Measurements from ENCODE around the gene ST8SIA4.

ST8SIA4 gene

DNA sequence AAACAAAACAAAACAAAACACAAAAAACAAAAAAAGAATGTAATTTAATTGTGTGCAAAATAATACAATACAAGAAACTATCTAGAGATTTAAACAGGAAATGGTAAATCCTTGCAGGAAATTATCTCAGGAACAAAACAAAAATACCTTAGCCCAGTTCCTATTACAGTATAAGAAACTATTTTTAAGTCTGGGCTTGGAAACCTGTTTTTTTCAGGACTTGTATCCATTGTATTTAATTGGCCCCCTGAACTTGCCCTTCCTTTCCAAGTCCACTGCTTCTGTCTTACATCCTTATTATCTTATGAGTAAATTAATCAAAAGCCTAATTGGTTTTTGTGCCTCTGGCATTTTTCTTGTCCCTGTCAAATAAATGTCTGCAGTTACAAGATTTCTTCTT is 48.5 kb downstream of the ST8SIA4 start:
- TF ChIP-seq EGR1 (IDR thresholded peaks at IDR 0.05) (no peak), FOXM1 (IDR thresholded peaks at IDR 0.05; ENCODE audit: borderline replicate concordance, low read depth) (no peak), RAD21 (IDR thresholded peaks at IDR 0.05; ENCODE audit: low read depth) (no peak), EP300 (IDR thresholded peaks at IDR 0.05; ENCODE audit: borderline replicate concordance) (no peak), TCF12 (IDR thresholded peaks at IDR 0.05; ENCODE audit: low read depth) (no peak)
- TF ChIP-seq, protein P1, sequence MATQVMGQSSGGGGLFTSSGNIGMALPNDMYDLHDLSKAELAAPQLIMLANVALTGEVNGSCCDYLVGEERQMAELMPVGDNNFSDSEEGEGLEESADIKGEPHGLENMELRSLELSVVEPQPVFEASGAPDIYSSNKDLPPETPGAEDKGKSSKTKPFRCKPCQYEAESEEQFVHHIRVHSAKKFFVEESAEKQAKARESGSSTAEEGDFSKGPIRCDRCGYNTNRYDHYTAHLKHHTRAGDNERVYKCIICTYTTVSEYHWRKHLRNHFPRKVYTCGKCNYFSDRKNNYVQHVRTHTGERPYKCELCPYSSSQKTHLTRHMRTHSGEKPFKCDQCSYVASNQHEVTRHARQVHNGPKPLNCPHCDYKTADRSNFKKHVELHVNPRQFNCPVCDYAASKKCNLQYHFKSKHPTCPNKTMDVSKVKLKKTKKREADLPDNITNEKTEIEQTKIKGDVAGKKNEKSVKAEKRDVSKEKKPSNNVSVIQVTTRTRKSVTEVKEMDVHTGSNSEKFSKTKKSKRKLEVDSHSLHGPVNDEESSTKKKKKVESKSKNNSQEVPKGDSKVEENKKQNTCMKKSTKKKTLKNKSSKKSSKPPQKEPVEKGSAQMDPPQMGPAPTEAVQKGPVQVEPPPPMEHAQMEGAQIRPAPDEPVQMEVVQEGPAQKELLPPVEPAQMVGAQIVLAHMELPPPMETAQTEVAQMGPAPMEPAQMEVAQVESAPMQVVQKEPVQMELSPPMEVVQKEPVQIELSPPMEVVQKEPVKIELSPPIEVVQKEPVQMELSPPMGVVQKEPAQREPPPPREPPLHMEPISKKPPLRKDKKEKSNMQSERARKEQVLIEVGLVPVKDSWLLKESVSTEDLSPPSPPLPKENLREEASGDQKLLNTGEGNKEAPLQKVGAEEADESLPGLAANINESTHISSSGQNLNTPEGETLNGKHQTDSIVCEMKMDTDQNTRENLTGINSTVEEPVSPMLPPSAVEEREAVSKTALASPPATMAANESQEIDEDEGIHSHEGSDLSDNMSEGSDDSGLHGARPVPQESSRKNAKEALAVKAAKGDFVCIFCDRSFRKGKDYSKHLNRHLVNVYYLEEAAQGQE (IDR thresholded peaks at IDR 0.05; ENCODE audit: low read depth): no peak
- TF ChIP-seq, protein P2, sequence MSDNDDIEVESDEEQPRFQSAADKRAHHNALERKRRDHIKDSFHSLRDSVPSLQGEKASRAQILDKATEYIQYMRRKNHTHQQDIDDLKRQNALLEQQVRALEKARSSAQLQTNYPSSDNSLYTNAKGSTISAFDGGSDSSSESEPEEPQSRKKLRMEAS (IDR thresholded peaks at IDR 0.05): no peak

DNA sequence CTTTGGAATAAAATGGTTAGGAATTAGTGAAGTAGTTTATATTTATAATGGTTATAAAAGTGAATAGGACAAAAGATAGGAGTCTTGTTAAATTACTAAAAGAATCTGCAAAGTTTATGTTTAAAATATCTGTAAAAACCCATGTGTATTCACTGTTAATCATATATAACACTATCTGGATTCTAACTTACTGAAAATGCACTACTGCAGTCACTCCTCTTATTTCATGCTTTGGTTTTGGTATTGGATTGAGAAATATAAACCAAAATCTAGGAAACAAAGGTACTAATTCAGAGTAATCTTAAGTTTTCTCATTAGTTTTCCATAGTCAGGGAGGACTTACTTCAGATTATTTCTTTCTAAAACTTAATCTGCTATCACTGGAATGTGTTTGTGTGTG is 49.5 kb downstream of the ST8SIA4 start:
- TF ChIP-seq YY1 (IDR thresholded peaks at IDR 0.05; ENCODE audit: low read depth) (no peak), TCF12 (IDR thresholded peaks at IDR 0.05; ENCODE audit: low read depth) (no peak), ZBTB7A (IDR thresholded peaks at IDR 0.05; ENCODE audit: low read depth) (no peak), RAD21 (IDR thresholded peaks at IDR 0.05; ENCODE audit: low read depth) (no peak), NFIC (IDR thresholded peaks at IDR 0.05) (no peak), TEAD4 (IDR thresholded peaks at IDR 0.05) (no peak), USF1 (IDR thresholded peaks at IDR 0.05) (no peak), EP300 (IDR thresholded peaks at IDR 0.05; ENCODE audit: borderline replicate concordance) (no peak), TAF1 (IDR thresholded peaks at IDR 0.05; ENCODE audit: low read depth) (no peak), CREB1 (IDR thresholded peaks at IDR 0.05; ENCODE audit: low read depth) (no peak), CEBPB (IDR thresholded peaks at IDR 0.05) (no peak), FOXM1 (IDR thresholded peaks at IDR 0.05; ENCODE audit: borderline replicate concordance, low read depth) (no peak), EGR1 (IDR thresholded peaks at IDR 0.05) (no peak)
- TF ChIP-seq, protein P1 (IDR thresholded peaks at IDR 0.05; ENCODE audit: low read depth): no peak
- TF ChIP-seq, protein P2 (IDR thresholded peaks at IDR 0.05): no peak

GRCh38 chr5:100852988-100853449 is 50.1 kb downstream of the ST8SIA4 start:
- no peak for TF ChIP-seq EP300 (IDR thresholded peaks at IDR 0.05; ENCODE audit: borderline replicate concordance)
- no peak for TF ChIP-seq RAD21 (IDR thresholded peaks at IDR 0.05; ENCODE audit: low read depth)
- no peak for TF ChIP-seq ZBTB7A (IDR thresholded peaks at IDR 0.05; ENCODE audit: low read depth)
- TF ChIP-seq, protein P1 (IDR thresholded peaks at IDR 0.05; ENCODE audit: low read depth): no peak
- no peak for TF ChIP-seq CREB1 (IDR thresholded peaks at IDR 0.05; ENCODE audit: low read depth)
- no peak for TF ChIP-seq YY1 (IDR thresholded peaks at IDR 0.05; ENCODE audit: low read depth)
- TF ChIP-seq FOXM1 (IDR thresholded peaks at IDR 0.05; ENCODE audit: borderline replicate concordance, low read depth): no peak

GRCh38 chr5:100852051-100852450 is 51.0 kb downstream of the ST8SIA4 start:
- no peak for TF ChIP-seq EGR1 (IDR thresholded peaks at IDR 0.05)
- TF ChIP-seq CREB1 (IDR thresholded peaks at IDR 0.05; ENCODE audit: low read depth): no peak
- no peak for TF ChIP-seq USF1 (IDR thresholded peaks at IDR 0.05)

GRCh38 chr5:100846772-100847171 is 56.3 kb downstream of the ST8SIA4 start:
- TF ChIP-seq RAD21 (IDR thresholded peaks at IDR 0.05; ENCODE audit: low read depth) (no peak), YY1 (IDR thresholded peaks at IDR 0.05; ENCODE audit: low read depth) (no peak), EGR1 (IDR thresholded peaks at IDR 0.05) (no peak), CEBPB (IDR thresholded peaks at IDR 0.05) (no peak), TEAD4 (IDR thresholded peaks at IDR 0.05) (no peak), USF1 (IDR thresholded peaks at IDR 0.05) (no peak), ZBTB7A (IDR thresholded peaks at IDR 0.05; ENCODE audit: low read depth) (no peak)
- TF ChIP-seq, protein P1 (IDR thresholded peaks at IDR 0.05; ENCODE audit: low read depth): no peak

All from Ishikawa (cell line).